ENCODE results near the gene SCRG1. TPM values are rescaled to one million over a fixed set of nuclear protein-coding genes. Genes with fewer than 3 reads are reported as not detected.

The SCRG1 gene
- total and polyA plus RNA-seq, 12 donors: 0.10 to 0.56 (median 0.26) TPM

- no peaks in the 10 kb centered on the region for H3K9me3 ChIP-seq
- WGBS, 2 donors: 0 to 1% methylated on average over 63 to 68 of the region's 68 CpGs
- intact Hi-C loops (cut with DNase I): loop anchor here in 7 of 10 donors (1.0 to 5.0 kb wide), 6 partner anchors 37 to 46 kb away; partner anchors contain the start of gene HMGB2 (in 3 of the 7)
Measured at GRCh38 chr4:173371292-173372192, 27.4 kb downstream of the SCRG1 start.

DNA sequence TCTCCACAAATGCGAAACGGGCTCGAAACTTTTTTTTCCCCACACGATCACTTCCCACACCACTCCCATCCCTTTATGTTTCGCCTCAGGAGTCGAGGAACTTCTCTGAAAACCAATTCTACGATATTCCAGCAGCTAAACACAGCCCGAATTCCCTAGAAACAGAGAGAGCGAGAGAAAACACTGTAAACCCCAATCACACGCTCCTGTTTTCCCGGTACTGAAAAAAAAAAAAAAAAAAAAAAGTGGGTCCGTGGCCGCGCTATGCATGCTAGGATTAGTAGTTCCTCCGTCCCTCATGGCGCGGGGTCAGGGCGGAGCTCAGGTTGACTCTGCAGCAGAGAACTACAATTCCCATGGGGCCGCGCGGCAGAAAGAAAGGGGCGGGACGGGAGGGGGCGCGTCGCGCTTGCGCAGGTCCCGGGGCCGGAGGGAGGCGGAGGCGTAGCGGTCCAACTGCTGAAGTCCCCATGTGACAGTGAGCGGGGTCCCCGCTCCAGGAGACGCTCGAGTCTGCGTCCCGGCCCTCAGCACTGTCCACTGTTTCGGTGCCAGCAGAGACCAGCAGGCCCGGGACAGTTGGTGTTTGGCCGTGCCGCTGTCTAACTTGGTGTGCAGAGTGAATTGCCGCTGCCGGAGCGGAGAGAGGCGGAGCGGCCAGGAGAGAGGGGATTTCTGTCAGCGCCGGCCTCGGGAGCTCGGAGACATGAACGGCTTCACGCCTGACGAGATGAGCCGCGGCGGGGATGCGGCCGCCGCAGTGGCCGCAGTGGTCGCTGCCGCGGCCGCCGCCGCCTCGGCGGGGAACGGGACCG is 28.2 kb downstream of the SCRG1 start, which contains the start of gene SAP30:
Gene SAP30, plus strand, starts transcription at position 478 of the 815 bp plus-strand sequence. Its CDS starts 229 bp downstream, at position 707.
- 0% methylated on average over 71 to 72 of the region's 72 CpGs for WGBS, 2 donors
- TF ChIP-seq, protein P1, sequence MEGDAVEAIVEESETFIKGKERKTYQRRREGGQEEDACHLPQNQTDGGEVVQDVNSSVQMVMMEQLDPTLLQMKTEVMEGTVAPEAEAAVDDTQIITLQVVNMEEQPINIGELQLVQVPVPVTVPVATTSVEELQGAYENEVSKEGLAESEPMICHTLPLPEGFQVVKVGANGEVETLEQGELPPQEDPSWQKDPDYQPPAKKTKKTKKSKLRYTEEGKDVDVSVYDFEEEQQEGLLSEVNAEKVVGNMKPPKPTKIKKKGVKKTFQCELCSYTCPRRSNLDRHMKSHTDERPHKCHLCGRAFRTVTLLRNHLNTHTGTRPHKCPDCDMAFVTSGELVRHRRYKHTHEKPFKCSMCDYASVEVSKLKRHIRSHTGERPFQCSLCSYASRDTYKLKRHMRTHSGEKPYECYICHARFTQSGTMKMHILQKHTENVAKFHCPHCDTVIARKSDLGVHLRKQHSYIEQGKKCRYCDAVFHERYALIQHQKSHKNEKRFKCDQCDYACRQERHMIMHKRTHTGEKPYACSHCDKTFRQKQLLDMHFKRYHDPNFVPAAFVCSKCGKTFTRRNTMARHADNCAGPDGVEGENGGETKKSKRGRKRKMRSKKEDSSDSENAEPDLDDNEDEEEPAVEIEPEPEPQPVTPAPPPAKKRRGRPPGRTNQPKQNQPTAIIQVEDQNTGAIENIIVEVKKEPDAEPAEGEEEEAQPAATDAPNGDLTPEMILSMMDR (IDR thresholded peaks at IDR 0.05): no peak
- ATAC-seq: peak; percentile 95 to 99 (median 96)

More at GRCh38 chr4:173371292-173372192, 27.4 kb downstream of the SCRG1 start:
- TF ChIP-seq, protein P1 (IDR thresholded peaks at IDR 0.05): no peak
- Histone ChIP-seq H3K36me3 (peaks cover 0 to 15% (median 0%) of the 10 kb centered on the region in 9 donors), H3K27me3 (no peaks in the 10 kb centered on the region), H3K27ac (peak overlapping the region; percentile 62 to 98 (median 94)), H3K4me3 (peak overlapping the region; percentile 59 to 94 (median 80)), H3K4me1 (peaks cover 0 to 58% (median 36%) of the 10 kb centered on the region in 9 donors)
- DNase-seq (peak; percentile 69 to 79), ATAC-seq (peak in 5 of 8 donors; percentile 20 to 45 (median 29))

GRCh38 chr4:173370130-173370476 is 28.8 kb downstream of the SCRG1 start:
- Histone ChIP-seq H3K36me3 (peaks cover 0 to under 1% (median 0%) of the 10 kb centered on the region in 9 donors), H3K4me3 (peak overlapping the region; percentile 64 to 94 (median 80)), H3K27ac (peak overlapping the region; percentile 89 to 98 (median 95)), H3K4me1 (peaks cover 0 to 63% (median 42%) of the 10 kb centered on the region in 9 donors), H3K9me3 (no peaks in the 10 kb centered on the region), H3K27me3 (no peaks in the 10 kb centered on the region)
- TF ChIP-seq, protein P1 (IDR thresholded peaks at IDR 0.05): no peak
- intact Hi-C loops (cut with DNase I): loop anchor here in 7 of 10 donors (1.0 to 5.0 kb wide), 5 partner anchors 36 to 47 kb away; partner anchors contain the start of gene HMGB2 (in 5 of the 7)
- ATAC-seq: peak; percentile 11 to 57 (median 34)
- WGBS, 2 donors: 0% methylated on average over 14 of the region's 14 CpGs
- peak; percentile 66 to 82 for DNase-seq

More for the DNA sequence above, 28.2 kb downstream of the SCRG1 start, which contains the start of gene SAP30:
- peak within 1 kb of the TSS; percentile 89 to 98 (median 95) for H3K27ac ChIP-seq
- H3K27me3 ChIP-seq: no peaks in the 10 kb centered on the region
- DNase-seq: peak; percentile 99
- H3K9me3 ChIP-seq: no peaks in the 10 kb centered on the region
- peaks cover 0 to 6% (median 0%) of the 10 kb centered on the region in 9 donors for H3K36me3 ChIP-seq
- peak within 1 kb of the TSS; percentile 64 to 94 (median 80) for H3K4me3 ChIP-seq
- peaks cover 0 to 60% (median 39%) of the 10 kb centered on the region in 9 donors for H3K4me1 ChIP-seq
- intact Hi-C loops (cut with DNase I): loop anchor here in 7 of 10 donors (1.0 to 5.0 kb wide), 5 partner anchors 36 to 47 kb away; partner anchors contain the start of gene HMGB2 (in 6 of the 7)
